Panc1 (cell line): Measurements from ENCODE around the gene CIITA.

ENCODE experiments used
- CTCF ChIP-seq: fragments of 450-650 bp; IDR thresholded peaks from 2 replicates; pipeline ENCODE4 v1.5.1; 2017; ENCODE audit warnings: mild to moderate bottlenecking
- SIN3A ChIP-seq: IDR thresholded peaks from 2 replicates; pipeline ENCODE4 v1.6.1; 2012; ENCODE audit warnings: low read depth, mild to moderate bottlenecking, low read length, moderate library complexity, borderline replicate concordance; ENCODE audit not compliant: insufficient read depth
- TCF7L2 ChIP-seq: IDR thresholded peaks from 2 replicates; pipeline ENCODE4 v1.6.1; 2011; ENCODE audit warnings: mild to moderate bottlenecking, low read depth, low read length, inconsistent platforms

GRCh38 chr16:10895053-10895946 is 18.3 kb downstream of the CIITA start:
- TF ChIP-seq CTCF (no peak), SIN3A (no peak), TCF7L2 (no peak)
